GM18861 (cell line): ENCODE results near the gene DCTN5.
"Not testable (repeated sequence)": the region's sequence is repeated elsewhere in the genome, so short reads cannot be mapped to it uniquely, and the experiment has no call there.

Source experiments
- ATAC-seq: cut with Tn5 transposase; IDR thresholded peaks from one replicate; pipeline ENCODE4 v1.9.1; 2021; ENCODE audit not compliant: unreplicated experiment

DCTN5 gene

GRCh38 chr16:23692190-23692837 is 51.0 kb downstream of the DCTN5 start:
- ATAC-seq = no peak

- ATAC-seq = no peak
Measured at GRCh38 chr16:23694265-23694643, 53.0 kb downstream of the DCTN5 start.

DNA sequence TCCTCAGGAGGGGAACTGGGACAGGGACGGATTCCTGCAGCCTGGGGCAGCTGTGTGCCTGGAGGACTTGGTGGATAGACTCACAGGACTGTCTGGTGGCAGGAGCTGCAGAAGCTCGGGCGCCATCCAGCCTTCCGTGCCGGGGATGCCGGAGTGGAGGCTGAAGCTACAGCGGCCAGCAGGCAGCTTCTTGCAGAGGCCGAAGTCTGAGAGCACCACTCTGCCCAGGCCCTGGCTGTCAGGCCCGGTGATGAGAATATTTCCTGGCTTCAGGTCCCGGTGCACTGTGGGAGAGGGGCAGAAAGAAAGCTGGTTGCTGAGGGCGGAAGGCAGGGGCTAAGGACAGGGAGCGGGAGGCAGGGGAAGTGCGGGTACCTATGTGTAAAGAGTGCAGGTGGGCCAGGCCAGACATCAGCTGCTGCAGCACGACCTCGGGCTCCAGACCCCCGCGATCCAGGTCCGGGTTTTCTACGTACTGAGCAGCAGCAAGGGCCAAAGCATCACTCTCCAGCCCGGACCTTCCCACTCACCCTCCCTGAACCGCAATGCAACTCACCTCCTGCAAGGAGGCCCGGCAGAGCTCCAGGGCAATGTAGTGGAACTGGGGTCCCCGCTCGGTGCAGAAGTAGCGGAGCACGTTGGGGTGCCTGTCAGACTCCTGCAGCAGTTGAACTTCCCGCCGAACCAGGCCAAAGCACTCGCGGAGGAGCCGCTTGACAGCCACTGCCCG is 53.5 kb downstream of the DCTN5 start:
- no peak for ATAC-seq

DNA sequence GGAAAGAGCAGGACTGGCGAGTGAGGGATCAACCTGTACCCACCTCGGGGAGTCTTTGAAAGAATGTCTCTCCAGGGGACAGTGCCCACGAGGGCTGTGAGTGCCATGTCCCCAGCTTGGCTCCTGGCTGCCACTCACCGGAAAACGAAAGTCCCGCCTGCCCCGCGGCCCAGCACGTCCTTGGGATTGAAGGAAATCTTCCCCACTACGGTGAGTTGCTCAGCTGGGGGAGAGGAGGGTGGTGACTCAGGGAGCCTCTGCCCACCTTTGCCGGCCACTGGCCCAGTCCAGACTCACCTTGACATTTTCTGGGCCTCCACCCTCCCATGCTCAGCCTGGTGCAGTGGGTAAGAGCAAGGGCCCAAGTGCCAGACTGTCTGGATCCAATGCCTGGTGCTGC is 54.5 kb downstream of the DCTN5 start:
- ATAC-seq = no peak

GRCh38 chr16:23699100-23699499 is 57.8 kb downstream of the DCTN5 start:
- ATAC-seq = no peak

DNA sequence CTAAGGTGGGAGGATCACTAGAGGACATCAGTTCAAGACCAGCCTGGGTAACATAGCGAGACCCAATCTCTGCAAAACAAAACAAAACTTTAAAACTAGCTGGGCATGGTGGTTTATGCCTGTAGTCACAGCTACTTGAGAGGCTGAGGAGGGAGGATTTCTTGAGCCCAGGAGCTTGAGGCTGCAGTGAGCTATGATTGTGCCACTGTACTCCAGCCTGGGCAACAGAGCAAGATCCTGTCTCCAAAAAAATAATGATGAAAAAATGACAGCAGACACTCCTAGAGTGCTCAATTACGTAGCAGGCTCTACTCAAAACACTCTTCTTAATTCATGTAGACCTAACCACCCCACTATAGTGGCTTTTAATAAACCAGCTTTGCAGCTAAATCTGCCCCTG is 58.8 kb downstream of the DCTN5 start:
- no peak for ATAC-seq

DNA sequence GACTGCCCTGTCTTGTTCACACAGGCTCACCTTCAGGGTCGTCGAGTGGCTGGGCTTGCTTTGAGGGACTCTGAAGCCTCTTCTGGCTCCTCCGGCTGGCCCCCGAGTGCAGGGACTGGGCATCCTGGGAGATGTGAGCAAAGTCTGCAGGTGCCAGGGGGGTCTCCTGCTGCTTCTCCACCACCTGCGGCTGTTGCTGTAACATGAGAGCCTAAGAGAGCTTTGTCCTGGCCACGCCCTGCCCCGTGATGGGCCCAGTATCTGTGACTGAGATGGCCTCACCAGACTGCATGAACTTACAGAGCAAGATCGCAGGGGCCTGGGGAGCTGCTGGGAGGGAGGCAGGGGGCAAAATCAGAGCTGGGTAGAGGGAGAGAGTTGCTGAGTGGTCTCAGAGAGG is 59.2 kb downstream of the DCTN5 start:
- no peak for ATAC-seq

- ATAC-seq = no peak
Measured at GRCh38 chr16:23701045-23701444, 59.8 kb downstream of the DCTN5 start.

GRCh38 chr16:23702951-23703350 is 61.7 kb downstream of the DCTN5 start:
- ATAC-seq = no peak

DNA sequence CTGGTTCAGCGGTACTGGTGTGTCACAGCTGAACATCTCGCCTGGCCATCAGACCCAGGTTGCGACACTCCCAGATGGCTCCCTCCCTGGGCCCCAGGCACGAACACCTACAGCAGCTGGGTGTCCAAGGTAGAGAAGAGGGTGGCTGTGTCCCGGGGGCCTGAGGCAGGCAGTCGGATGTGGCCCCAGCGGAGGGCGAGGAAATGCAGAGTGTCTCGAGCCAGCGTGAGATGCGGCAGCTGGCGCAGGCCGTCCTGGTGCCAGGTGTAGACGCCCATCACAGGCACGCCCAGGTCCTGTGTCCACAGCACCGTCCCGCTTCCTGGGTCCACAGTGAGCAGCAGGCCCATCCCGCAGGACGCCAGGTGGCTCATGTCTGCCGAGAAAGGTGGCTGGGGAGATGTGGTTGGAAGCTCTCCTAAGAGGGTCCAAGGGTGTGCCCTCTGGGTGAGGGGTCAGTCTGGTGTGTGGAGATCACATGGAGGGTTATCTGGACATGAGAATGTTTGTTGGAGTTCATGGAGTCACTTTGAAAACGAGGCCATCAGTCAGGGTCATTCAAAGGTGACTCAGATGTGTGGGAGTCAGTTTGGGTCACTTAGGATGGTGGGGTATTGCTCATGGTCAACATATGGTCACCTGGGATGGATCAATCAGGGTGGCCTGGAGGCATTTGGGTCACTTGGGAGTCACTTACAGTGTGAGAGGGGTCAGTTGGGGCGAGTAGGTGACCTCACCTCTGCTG is 63.7 kb downstream of the DCTN5 start:
- ATAC-seq = no peak

- ATAC-seq = no peak
Measured at GRCh38 chr16:23705517-23705902, 64.2 kb downstream of the DCTN5 start.

- no peak for ATAC-seq
Measured at GRCh38 chr16:23706439-23706838, 65.2 kb downstream of the DCTN5 start.

GRCh38 chr16:23709536-23709935 is 68.3 kb downstream of the DCTN5 start:
- ATAC-seq = no peak

GRCh38 chr16:23710008-23710407 is 68.7 kb downstream of the DCTN5 start:
- ATAC-seq = no peak

- ATAC-seq = no peak
Measured at GRCh38 chr16:23710504-23710903, 69.2 kb downstream of the DCTN5 start.

GRCh38 chr16:23711785-23712184 is 70.5 kb downstream of the DCTN5 start:
- ATAC-seq = no peak

- no peak for ATAC-seq
Measured at GRCh38 chr16:23712976-23713375, 71.7 kb downstream of the DCTN5 start, which contains the start of gene ERN2. ERN2 (minus strand) TSS chr16:23713222; CDS start chr16:23713187, 35 bp downstream.

- ATAC-seq = no peak
Measured at GRCh38 chr16:23716484-23716883, 75.2 kb downstream of the DCTN5 start.

DNA sequence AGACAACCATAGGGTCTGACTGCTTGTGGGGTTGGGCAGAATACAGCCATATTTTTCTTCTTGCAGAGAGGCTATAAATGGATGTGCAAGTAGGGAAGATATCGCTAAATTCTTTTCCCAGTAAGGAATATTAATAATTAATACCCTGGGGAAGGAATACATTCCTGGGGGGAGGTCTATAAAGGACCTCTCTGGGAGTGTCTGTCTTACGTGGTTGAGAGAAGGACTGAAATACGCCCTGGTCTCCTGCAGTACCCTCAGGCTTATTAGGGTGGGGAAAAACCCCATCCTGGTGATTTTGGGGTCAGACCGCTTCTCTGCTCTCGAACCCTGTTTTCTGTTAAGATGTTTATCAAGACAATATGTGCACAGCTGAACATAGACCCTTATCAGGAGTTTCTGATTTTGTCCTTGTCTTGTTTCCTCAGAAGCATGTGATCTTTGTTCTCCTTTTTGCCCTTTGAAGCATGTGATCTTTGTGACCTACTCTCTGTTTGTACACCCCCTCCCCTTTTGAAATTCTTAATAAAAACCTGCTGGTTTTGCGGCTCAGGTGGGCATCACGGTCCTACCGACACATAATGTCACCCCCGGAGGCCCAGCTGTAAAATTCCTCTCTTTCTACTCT is 81.5 kb downstream of the DCTN5 start:
- not testable (repeated sequence) for ATAC-seq

GRCh38 chr16:23724096-23724784 is 83.0 kb downstream of the DCTN5 start:
- ATAC-seq = no peak

DNA sequence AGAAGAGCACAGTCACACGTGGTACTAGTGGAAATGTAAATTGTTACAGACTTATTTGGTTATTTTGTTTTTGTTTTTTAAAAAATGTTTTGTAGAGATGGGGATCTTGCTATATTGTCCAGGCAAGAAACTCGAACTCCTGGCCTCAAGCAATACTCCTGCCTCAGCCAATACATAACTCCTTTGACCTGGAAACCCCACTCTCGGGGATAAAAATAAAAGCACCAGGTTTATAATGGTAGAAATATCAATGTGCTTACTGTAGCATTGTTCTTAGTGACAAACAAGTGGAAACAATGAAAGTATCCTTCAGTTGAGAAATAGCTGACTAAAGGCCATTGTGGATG is 83.5 kb downstream of the DCTN5 start:
- no peak for ATAC-seq
